HG02759 (cell line): Measurements from ENCODE around the gene PIM1.
A peak's percentile ranks its signal among the peaks of the same experiment; 100 is the strongest.

ENCODE experiments used
- ATAC-seq: cut with Tn5 transposase; IDR thresholded peaks from one replicate; pipeline ENCODE4 v1.9.1; 2021; ENCODE audit warnings: mild to moderate bottlenecking, moderate library complexity; ENCODE audit not compliant: unreplicated experiment

PIM1 gene

GRCh38 chr6:37218511-37218910, 48.6 kb downstream of the PIM1 start:
- no peak for ATAC-seq

- no peak for ATAC-seq
Measured at GRCh38 chr6:37221585-37222124, 51.7 kb downstream of the PIM1 start.

GRCh38 chr6:37222125-37222967, 52.4 kb downstream of the PIM1 start:
- peak; percentile 90 for ATAC-seq

DNA sequence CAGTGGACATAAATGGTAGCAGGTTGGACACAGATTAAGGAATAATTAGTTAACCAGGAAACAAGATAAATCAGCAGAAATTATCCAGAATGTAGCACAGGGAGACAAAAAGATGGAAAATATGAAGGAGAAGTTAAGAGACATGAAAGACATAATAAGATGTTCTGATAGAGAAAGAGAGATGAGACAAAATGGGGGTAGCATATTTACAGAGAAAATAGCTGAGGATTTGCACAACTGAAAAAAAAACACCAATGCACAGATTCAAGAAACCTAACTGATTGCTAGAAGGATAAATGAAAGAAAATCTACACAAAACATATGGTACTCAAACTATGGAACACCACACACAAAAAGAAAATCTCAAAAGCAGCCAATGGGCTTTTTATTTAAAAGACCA, 53.0 kb downstream of the PIM1 start:
- no peak for ATAC-seq
